GM23338 (cell line): ENCODE results near the gene LENEP. TPM values are rescaled to one million over a fixed set of nuclear protein-coding genes. Genes with fewer than 3 reads are reported as not detected.

Source experiments
- EZH2phosphoT487 ChIP-seq: fragments of 200-600 bp; sonication (generic); IDR thresholded peaks from one replicate; pipeline ENCODE4 v1.8.1; 2018; ENCODE audit warnings: antibody characterized with exemption; ENCODE audit not compliant: unreplicated experiment
- JUNB ChIP-seq: IDR thresholded peaks from one replicate; pipeline ENCODE4 v1.6.1; 2016; ENCODE audit warnings: antibody characterized with exemption; ENCODE audit not compliant: unreplicated experiment
- STAT1 ChIP-seq: IDR thresholded peaks from one replicate; pipeline ENCODE4 v1.6.1; 2016; ENCODE audit warnings: antibody characterized with exemption; ENCODE audit not compliant: unreplicated experiment
- ZNF331 ChIP-seq: fragments of 250-450 bp; sonication (Bioruptor Pico); IDR thresholded peaks from 2 replicates; pipeline ENCODE4 v1.5.0; 2020; ENCODE audit warnings: low read depth, mild to moderate bottlenecking, moderate library complexity
- polyA plus RNA-seq: library from polyadenylated mRNA; unstranded; fragments of >200 nt; fragmentation: Nextera tagmentation; extraction: Ambion mirVana; gene quantifications from 2 replicates; pipeline ENCODE4 v1.2.1, GENCODE V29; 2016
- total RNA-seq: library from RNA; depleted of rRNA; stranded (reverse); fragments of >200 nt; shearing (Covaris generic); gene quantifications from 2 replicates; pipeline ENCODE4 v1.2.3, GENCODE V29; 2014
- TF ChIP-seq, protein P1 (sequence below): fragments of 250-450 bp; sonication (Bioruptor Pico); IDR thresholded peaks from 2 replicates; pipeline ENCODE4 v1.5.0; 2020; ENCODE audit warnings: mild to moderate bottlenecking, moderate library complexity
- TF ChIP-seq, protein P2 (sequence below), 2 experiments: fragments of 200-600 bp in 1 of 2; sonication (generic) in 1 of 2; conservative IDR thresholded peaks; 2 replicates each; pipeline versions ENCODE4 v1.5.1 to v1.6.1; 2016 to 2017; ENCODE audit warnings: antibody characterized with exemption in 2 of 2, low read depth in 2 of 2, mild to moderate bottlenecking in 2 of 2, moderate library complexity in 1 of 2
- TF ChIP-seq, protein P3 (sequence below): IDR thresholded peaks from 2 replicates; pipeline ENCODE4 v1.6.1; 2016; ENCODE audit warnings: antibody characterized with exemption

The LENEP gene
- total and polyA plus RNA-seq, 2 experiments from 2014 or later: 1.6 TPM; not detected in 1

DNA sequence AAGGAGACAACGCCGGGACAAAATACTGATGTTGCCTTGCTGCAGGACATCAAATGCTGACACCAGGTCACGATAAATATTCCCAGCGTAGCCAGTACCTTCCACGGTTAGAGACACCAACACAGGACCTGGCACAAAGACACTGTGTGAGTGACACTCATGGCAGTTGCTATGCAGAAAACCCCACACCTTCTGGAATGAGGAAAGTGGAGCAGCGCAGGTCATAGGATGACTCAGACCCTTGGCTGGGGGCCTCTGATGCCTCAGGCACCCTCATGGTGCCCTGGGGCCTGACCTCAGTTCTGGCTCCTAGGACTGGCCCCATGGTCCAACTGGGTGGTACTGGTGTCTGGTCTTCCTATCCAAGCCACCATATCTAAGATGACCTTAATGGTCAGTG is 33.2 kb downstream of the LENEP start (continued):
- TF ChIP-seq, protein P1, sequence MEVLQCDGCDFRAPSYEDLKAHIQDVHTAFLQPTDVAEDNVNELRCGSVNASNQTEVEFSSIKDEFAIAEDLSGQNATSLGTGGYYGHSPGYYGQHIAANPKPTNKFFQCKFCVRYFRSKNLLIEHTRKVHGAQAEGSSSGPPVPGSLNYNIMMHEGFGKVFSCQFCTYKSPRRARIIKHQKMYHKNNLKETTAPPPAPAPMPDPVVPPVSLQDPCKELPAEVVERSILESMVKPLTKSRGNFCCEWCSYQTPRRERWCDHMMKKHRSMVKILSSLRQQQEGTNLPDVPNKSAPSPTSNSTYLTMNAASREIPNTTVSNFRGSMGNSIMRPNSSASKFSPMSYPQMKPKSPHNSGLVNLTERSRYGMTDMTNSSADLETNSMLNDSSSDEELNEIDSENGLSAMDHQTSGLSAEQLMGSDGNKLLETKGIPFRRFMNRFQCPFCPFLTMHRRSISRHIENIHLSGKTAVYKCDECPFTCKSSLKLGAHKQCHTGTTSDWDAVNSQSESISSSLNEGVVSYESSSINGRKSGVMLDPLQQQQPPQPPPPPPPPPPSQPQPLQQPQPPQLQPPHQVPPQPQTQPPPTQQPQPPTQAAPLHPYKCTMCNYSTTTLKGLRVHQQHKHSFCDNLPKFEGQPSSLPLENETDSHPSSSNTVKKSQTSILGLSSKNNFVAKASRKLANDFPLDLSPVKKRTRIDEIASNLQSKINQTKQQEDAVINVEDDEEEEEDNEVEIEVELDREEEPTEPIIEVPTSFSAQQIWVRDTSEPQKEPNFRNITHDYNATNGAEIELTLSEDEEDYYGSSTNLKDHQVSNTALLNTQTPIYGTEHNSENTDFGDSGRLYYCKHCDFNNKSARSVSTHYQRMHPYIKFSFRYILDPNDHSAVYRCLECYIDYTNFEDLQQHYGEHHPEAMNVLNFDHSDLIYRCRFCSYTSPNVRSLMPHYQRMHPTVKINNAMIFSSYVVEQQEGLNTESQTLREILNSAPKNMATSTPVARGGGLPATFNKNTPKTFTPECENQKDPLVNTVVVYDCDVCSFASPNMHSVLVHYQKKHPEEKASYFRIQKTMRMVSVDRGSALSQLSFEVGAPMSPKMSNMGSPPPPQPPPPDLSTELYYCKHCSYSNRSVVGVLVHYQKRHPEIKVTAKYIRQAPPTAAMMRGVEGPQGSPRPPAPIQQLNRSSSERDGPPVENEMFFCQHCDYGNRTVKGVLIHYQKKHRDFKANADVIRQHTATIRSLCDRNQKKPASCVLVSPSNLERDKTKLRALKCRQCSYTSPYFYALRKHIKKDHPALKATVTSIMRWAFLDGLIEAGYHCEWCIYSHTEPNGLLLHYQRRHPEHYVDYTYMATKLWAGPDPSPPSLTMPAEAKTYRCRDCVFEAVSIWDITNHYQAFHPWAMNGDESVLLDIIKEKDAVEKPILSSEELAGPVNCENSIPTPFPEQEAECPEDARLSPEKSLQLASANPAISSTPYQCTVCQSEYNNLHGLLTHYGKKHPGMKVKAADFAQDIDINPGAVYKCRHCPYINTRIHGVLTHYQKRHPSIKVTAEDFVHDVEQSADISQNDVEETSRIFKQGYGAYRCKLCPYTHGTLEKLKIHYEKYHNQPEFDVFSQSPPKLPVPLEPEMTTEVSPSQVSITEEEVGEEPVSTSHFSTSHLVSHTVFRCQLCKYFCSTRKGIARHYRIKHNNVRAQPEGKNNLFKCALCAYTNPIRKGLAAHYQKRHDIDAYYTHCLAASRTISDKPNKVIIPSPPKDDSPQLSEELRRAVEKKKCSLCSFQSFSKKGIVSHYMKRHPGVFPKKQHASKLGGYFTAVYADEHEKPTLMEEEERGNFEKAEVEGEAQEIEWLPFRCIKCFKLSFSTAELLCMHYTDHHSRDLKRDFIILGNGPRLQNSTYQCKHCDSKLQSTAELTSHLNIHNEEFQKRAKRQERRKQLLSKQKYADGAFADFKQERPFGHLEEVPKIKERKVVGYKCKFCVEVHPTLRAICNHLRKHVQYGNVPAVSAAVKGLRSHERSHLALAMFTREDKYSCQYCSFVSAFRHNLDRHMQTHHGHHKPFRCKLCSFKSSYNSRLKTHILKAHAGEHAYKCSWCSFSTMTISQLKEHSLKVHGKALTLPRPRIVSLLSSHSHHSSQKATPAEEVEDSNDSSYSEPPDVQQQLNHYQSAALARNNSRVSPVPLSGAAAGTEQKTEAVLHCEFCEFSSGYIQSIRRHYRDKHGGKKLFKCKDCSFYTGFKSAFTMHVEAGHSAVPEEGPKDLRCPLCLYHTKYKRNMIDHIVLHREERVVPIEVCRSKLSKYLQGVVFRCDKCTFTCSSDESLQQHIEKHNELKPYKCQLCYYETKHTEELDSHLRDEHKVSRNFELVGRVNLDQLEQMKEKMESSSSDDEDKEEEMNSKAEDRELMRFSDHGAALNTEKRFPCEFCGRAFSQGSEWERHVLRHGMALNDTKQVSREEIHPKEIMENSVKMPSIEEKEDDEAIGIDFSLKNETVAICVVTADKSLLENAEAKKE (CRISPR knock-in tag): no peak
- TF ChIP-seq, protein P2, sequence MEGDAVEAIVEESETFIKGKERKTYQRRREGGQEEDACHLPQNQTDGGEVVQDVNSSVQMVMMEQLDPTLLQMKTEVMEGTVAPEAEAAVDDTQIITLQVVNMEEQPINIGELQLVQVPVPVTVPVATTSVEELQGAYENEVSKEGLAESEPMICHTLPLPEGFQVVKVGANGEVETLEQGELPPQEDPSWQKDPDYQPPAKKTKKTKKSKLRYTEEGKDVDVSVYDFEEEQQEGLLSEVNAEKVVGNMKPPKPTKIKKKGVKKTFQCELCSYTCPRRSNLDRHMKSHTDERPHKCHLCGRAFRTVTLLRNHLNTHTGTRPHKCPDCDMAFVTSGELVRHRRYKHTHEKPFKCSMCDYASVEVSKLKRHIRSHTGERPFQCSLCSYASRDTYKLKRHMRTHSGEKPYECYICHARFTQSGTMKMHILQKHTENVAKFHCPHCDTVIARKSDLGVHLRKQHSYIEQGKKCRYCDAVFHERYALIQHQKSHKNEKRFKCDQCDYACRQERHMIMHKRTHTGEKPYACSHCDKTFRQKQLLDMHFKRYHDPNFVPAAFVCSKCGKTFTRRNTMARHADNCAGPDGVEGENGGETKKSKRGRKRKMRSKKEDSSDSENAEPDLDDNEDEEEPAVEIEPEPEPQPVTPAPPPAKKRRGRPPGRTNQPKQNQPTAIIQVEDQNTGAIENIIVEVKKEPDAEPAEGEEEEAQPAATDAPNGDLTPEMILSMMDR (conservative IDR thresholded peaks at IDR 0.05; ENCODE audit: low read depth in 2 of 2): no peak
- TF ChIP-seq, protein P3, sequence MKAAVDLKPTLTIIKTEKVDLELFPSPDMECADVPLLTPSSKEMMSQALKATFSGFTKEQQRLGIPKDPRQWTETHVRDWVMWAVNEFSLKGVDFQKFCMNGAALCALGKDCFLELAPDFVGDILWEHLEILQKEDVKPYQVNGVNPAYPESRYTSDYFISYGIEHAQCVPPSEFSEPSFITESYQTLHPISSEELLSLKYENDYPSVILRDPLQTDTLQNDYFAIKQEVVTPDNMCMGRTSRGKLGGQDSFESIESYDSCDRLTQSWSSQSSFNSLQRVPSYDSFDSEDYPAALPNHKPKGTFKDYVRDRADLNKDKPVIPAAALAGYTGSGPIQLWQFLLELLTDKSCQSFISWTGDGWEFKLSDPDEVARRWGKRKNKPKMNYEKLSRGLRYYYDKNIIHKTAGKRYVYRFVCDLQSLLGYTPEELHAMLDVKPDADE: no peak
- TF ChIP-seq ZNF331 (no peak), JUNB (no peak), EZH2phosphoT487 (no peak), STAT1 (no peak)
